GM10847 (cell line): ENCODE data around the gene SRD5A3.

ENCODE experiments used
- POLR2A ChIP-seq: IDR thresholded peaks from 2 replicates; pipeline ENCODE4 v1.6.1; 2011; ENCODE audit not compliant: insufficient read length; ENCODE audit errors: extremely low read depth

SRD5A3 gene

GRCh38 chr4:55386073-55386472, 40.0 kb downstream of the SRD5A3 start:
- no peak for TF ChIP-seq POLR2A

GRCh38 chr4:55386840-55387239, 40.8 kb downstream of the SRD5A3 start:
- no peak for TF ChIP-seq POLR2A

- no peak for TF ChIP-seq POLR2A
These were observed 47.6 kb downstream of the SRD5A3 start for GRCh38 chr4:55393461-55394320.

- no peak for TF ChIP-seq POLR2A
These were observed 49.1 kb downstream of the SRD5A3 start for GRCh38 chr4:55395218-55395528.

- TF ChIP-seq POLR2A, result peak; percentile 92
These were observed 49.7 kb downstream of the SRD5A3 start, which contains the start of gene TMEM165 for GRCh38 chr4:55395529-55396307. Gene TMEM165 (plus strand): TSS chr4:55395957. CDS start chr4:55396190, 233 bp downstream.

- no peak for TF ChIP-seq POLR2A
These were observed 50.5 kb downstream of the SRD5A3 start for GRCh38 chr4:55396308-55397125.

- TF ChIP-seq POLR2A, result no peak
These were observed 51.0 kb downstream of the SRD5A3 start for GRCh38 chr4:55397126-55397436.

- no peak for TF ChIP-seq POLR2A
These were observed 51.7 kb downstream of the SRD5A3 start for GRCh38 chr4:55397520-55398321.

- no peak for TF ChIP-seq POLR2A
These were observed 52.4 kb downstream of the SRD5A3 start for GRCh38 chr4:55398461-55398860.

GRCh38 chr4:55398966-55399365, 52.9 kb downstream of the SRD5A3 start:
- TF ChIP-seq POLR2A, result no peak

- TF ChIP-seq POLR2A, result no peak
These were observed 53.5 kb downstream of the SRD5A3 start for GRCh38 chr4:55399581-55399980.

- TF ChIP-seq POLR2A, result no peak
These were observed 59.0 kb downstream of the SRD5A3 start for GRCh38 chr4:55405073-55405472.

- no peak for TF ChIP-seq POLR2A
These were observed 60.5 kb downstream of the SRD5A3 start for GRCh38 chr4:55406545-55406944.

GRCh38 chr4:55407119-55407518, 61.1 kb downstream of the SRD5A3 start:
- TF ChIP-seq POLR2A, result no peak

GRCh38 chr4:55407764-55408163, 61.7 kb downstream of the SRD5A3 start:
- TF ChIP-seq POLR2A, result no peak
